HL-60 (cell line): Measurements from ENCODE around the gene SAP30L.

Experiments used
- DNase-seq, 2 experiments: peaks; one replicate each; pipeline ENCODE4 v3.0.0-alpha.2; 2010 to 2020; ENCODE audit warnings: low read depth in 1 of 2, low spot score in 1 of 2
- H3K27ac ChIP-seq: fragments of 250-450 bp; sonication (Bioruptor Pico); replicated peaks from 2 replicates; pipeline ENCODE4 v1.5.1; 2020; ENCODE audit warnings: mild to moderate bottlenecking, moderate library complexity
- H3K27me3 ChIP-seq: fragments of 250-450 bp; sonication (Bioruptor Pico); 2 replicates; pipeline ENCODE4 v1.5.1; 2021; ENCODE audit warnings: mild to moderate bottlenecking, moderate library complexity; ENCODE audit not compliant: insufficient read depth, poor library complexity, severe bottlenecking
- H3K4me3 ChIP-seq: replicated peaks from 2 replicates; pipeline ENCODE4 v1.5.1; 2011; ENCODE audit warnings: mild to moderate bottlenecking, control low read depth, low read length; ENCODE audit not compliant: insufficient read depth
- CTCF ChIP-seq: IDR thresholded peaks from one replicate; pipeline ENCODE4 v1.5.1; 2011; ENCODE audit warnings: low read length, control low read depth, inconsistent platforms; ENCODE audit not compliant: insufficient read depth
- GABPA ChIP-seq: IDR thresholded peaks from 2 replicates; pipeline ENCODE4 v1.6.1; 2012; ENCODE audit warnings: low read depth
- POLR2AphosphoS5 ChIP-seq: IDR thresholded peaks from 2 replicates; pipeline ENCODE4 v1.6.1; 2012; ENCODE audit warnings: low read depth
- REST ChIP-seq: IDR thresholded peaks from 2 replicates; pipeline ENCODE4 v1.6.1; 2012; ENCODE audit warnings: low read depth; ENCODE audit not compliant: insufficient replicate concordance
- SPI1 ChIP-seq: IDR thresholded peaks from 2 replicates; pipeline ENCODE4 v1.6.1; 2012; ENCODE audit warnings: low read depth, mild to moderate bottlenecking, borderline replicate concordance

SAP30L gene

GRCh38 chr5:154473581-154474283 lies 27.9 kb downstream of the SAP30L start:
- TF ChIP-seq REST (no peak), POLR2AphosphoS5 (no peak), SPI1 (no peak), CTCF (no peak)
- Histone ChIP-seq H3K27ac (no peak overlapping the region), H3K27me3 (peaks cover 75% of the 10 kb centered on the region), H3K4me3 (no peak overlapping the region)
- DNase-seq, result no peak

- Histone ChIP-seq H3K4me3 (no peak overlapping the region), H3K27ac (no peak overlapping the region), H3K27me3 (peaks cover 84% of the 10 kb centered on the region)
- TF ChIP-seq CTCF (no peak), GABPA (no peak), POLR2AphosphoS5 (no peak), SPI1 (no peak), REST (no peak)
- DNase-seq, result no peak
These were observed 28.9 kb downstream of the SAP30L start for GRCh38 chr5:154474396-154475334.

- DNase-seq, result no peak
These were observed 30.0 kb downstream of the SAP30L start for GRCh38 chr5:154475591-154476353.

More at GRCh38 chr5:154475591-154476353, 30.0 kb downstream of the SAP30L start:
- Histone ChIP-seq H3K27ac (no peak overlapping the region), H3K27me3 (peaks cover 92% of the 10 kb centered on the region), H3K4me3 (no peak overlapping the region)
- TF ChIP-seq GABPA (no peak), SPI1 (no peak), REST (no peak), CTCF (no peak), POLR2AphosphoS5 (no peak)
